GM12878 (cell line): ENCODE results near the gene REM2. TPM values are rescaled to one million over a fixed set of nuclear protein-coding genes. Genes with fewer than 3 reads are reported as not detected.

Experiments used
- ASH2L ChIP-seq: fragments of 300-600, 200-600 bp; sonication (generic); IDR thresholded peaks from 2 replicates; pipeline ENCODE4 v1.6.1; 2017; ENCODE audit warnings: low read depth, mild to moderate bottlenecking, borderline replicate concordance
- BACH1 ChIP-seq: fragments of 450-650 bp; IDR thresholded peaks from 2 replicates; pipeline ENCODE4 v1.6.1; 2017; ENCODE audit warnings: mild to moderate bottlenecking, borderline replicate concordance
- BHLHE40 ChIP-seq, 2 experiments: fragments of 450-650 bp in 1 of 2; IDR thresholded peaks; 2 replicates each; pipeline ENCODE4 v1.6.1; 2011 to 2017; ENCODE audit warnings: low read depth in 2 of 2, borderline replicate concordance in 1 of 2, improper control_type of control experiment in 1 of 2, low read length in 1 of 2, mild to moderate bottlenecking in 1 of 2
- BMI1 ChIP-seq: fragments of 450-650 bp; IDR thresholded peaks from 2 replicates; pipeline ENCODE4 v1.6.1; 2016; ENCODE audit warnings: mild to moderate bottlenecking, moderate library complexity, borderline replicate concordance
- CHD2 ChIP-seq: IDR thresholded peaks from 2 replicates; pipeline ENCODE4 v1.6.1; 2011; ENCODE audit warnings: low read depth, low read length, improper control_type of control experiment, borderline replicate concordance
- CREB1 ChIP-seq: IDR thresholded peaks from 2 replicates; pipeline ENCODE4 v1.6.1; 2012; ENCODE audit warnings: low read depth, mild to moderate bottlenecking, inconsistent platforms
- FOS ChIP-seq: IDR thresholded peaks from 3 replicates; pipeline ENCODE4 v1.6.1; 2011; ENCODE audit warnings: borderline replicate concordance; ENCODE audit not compliant: insufficient read length; ENCODE audit errors: extremely low read depth
- FOXK2 ChIP-seq: fragments of 450-650 bp; IDR thresholded peaks from 2 replicates; pipeline ENCODE4 v1.6.1; 2017; ENCODE audit warnings: mild to moderate bottlenecking, moderate library complexity
- FOXM1 ChIP-seq: IDR thresholded peaks from 2 replicates; pipeline ENCODE4 v1.6.1; 2012; ENCODE audit warnings: low read depth, mild to moderate bottlenecking, inconsistent platforms, low read length, moderate library complexity
- GABPA ChIP-seq: IDR thresholded peaks from 2 replicates; pipeline ENCODE4 v1.6.1; 2014; ENCODE audit warnings: antibody characterized with exemption, low read depth, mild to moderate bottlenecking, inconsistent platforms
- IRF4 ChIP-seq: IDR thresholded peaks from 2 replicates; pipeline ENCODE4 v1.6.1; 2011; ENCODE audit warnings: low read depth, low read length
- JUNB ChIP-seq: IDR thresholded peaks from 2 replicates; pipeline ENCODE4 v1.6.1; 2016; ENCODE audit warnings: antibody characterized with exemption, mild to moderate bottlenecking
- MEF2B ChIP-seq: fragments of 450-650 bp; IDR thresholded peaks from 2 replicates; pipeline ENCODE4 v1.6.1; 2018; ENCODE audit warnings: mild to moderate bottlenecking, moderate library complexity; ENCODE audit not compliant: partially characterized antibody, poor library complexity, severe bottlenecking
- MYB ChIP-seq: fragments of 150-350 bp; IDR thresholded peaks from 2 replicates; pipeline ENCODE4 v1.6.1; 2014; ENCODE audit warnings: mild to moderate bottlenecking, low read depth, low read length, borderline replicate concordance
- NBN ChIP-seq: fragments of 450-650 bp; IDR thresholded peaks from 2 replicates; pipeline ENCODE4 v1.6.1; 2016
- NFYA ChIP-seq: IDR thresholded peaks from 2 replicates; pipeline ENCODE4 v1.6.1; 2011; ENCODE audit warnings: low read depth, mild to moderate bottlenecking, low read length, improper control_type of control experiment, borderline replicate concordance
- NR2C1 ChIP-seq: fragments of 450-650 bp; IDR thresholded peaks from 2 replicates; pipeline ENCODE4 v1.6.1; 2017; ENCODE audit warnings: antibody characterized with exemption, mild to moderate bottlenecking, moderate library complexity
- POLR2A ChIP-seq: IDR thresholded peaks from 2 replicates; pipeline ENCODE4 v1.6.1; 2011; ENCODE audit warnings: low read depth, mild to moderate bottlenecking, low read length
- POLR2AphosphoS2 ChIP-seq: IDR thresholded peaks from 2 replicates; pipeline ENCODE4 v1.6.1; 2011; ENCODE audit warnings: low read depth, mild to moderate bottlenecking, low read length, improper control_type of control experiment, moderate library complexity
- POLR2AphosphoS5 ChIP-seq: IDR thresholded peaks from 2 replicates; pipeline ENCODE4 v1.6.1; 2011; ENCODE audit warnings: mild to moderate bottlenecking, low read length, inconsistent platforms
- RBBP5 ChIP-seq: fragments of 200-600 bp; sonication (generic); conservative IDR thresholded peaks from 2 replicates; pipeline ENCODE4 v1.6.1; 2016
- RELA ChIP-seq: fragments of 450-650 bp; IDR thresholded peaks from 2 replicates; pipeline ENCODE4 v1.8.0; 2014; ENCODE audit warnings: borderline replicate concordance; ENCODE audit not compliant: partially characterized antibody
- RFX5 ChIP-seq: IDR thresholded peaks from 2 replicates; pipeline ENCODE4 v1.6.1; 2011; ENCODE audit warnings: low read depth, low read length, improper control_type of control experiment
- SIN3A ChIP-seq: IDR thresholded peaks from 2 replicates; pipeline ENCODE4 v1.6.1; 2012; ENCODE audit warnings: low read depth, low read length, improper control_type of control experiment
- SMAD5 ChIP-seq: IDR thresholded peaks from 2 replicates; pipeline ENCODE4 v1.6.1; 2016; ENCODE audit warnings: antibody characterized with exemption, low read depth
- SUZ12 ChIP-seq: fragments of 200-600 bp; sonication (generic); IDR thresholded peaks from one replicate; pipeline ENCODE4 v1.6.1; 2018; ENCODE audit warnings: antibody characterized with exemption, mild to moderate bottlenecking; ENCODE audit not compliant: unreplicated experiment
- TAF1 ChIP-seq: IDR thresholded peaks from 2 replicates; pipeline ENCODE4 v1.6.1; 2011; ENCODE audit warnings: mild to moderate bottlenecking, low read depth, low read length, borderline replicate concordance
- TARDBP ChIP-seq: IDR thresholded peaks from 2 replicates; pipeline ENCODE4 v1.6.1; 2016; ENCODE audit warnings: borderline replicate concordance
- TBL1XR1 ChIP-seq: IDR thresholded peaks from 2 replicates; pipeline ENCODE4 v1.6.1; 2012; ENCODE audit warnings: low read depth, low read length, improper control_type of control experiment
- TCF7 ChIP-seq: IDR thresholded peaks from 2 replicates; pipeline ENCODE4 v1.6.1; 2014; ENCODE audit warnings: antibody characterized with exemption, borderline replicate concordance
- YY1 ChIP-seq: IDR thresholded peaks from 2 replicates; pipeline ENCODE4 v1.6.1; 2011; ENCODE audit warnings: low read depth, mild to moderate bottlenecking, low read length
- polyA plus RNA-seq, 11 experiments: library from polyadenylated mRNA; depleted of rRNA in 4 of 11; unstranded in 6 of 11; stranded (reverse) in 5 of 11; fragments of >200 nt; fragmentation: Nextera tagmentation in 4 of 11; fragmentation: Illumina TruSeq in 1 of 11; extraction: Ambion mirVana in 4 of 11; extraction: Trizol in 1 of 11; gene quantifications; 1 replicate in 1 of 11; 2 replicates in 10 of 11; pipeline versions ENCODE4 v1.2.1 to v1.2.3, GENCODE V29; 2011 to 2016; ENCODE audit warnings: inconsistent platforms in 2 of 11, missing spikeins in 2 of 11, low read depth in 1 of 11
- total RNA-seq, 4 experiments: library from RNA; depleted of rRNA in 3 of 4; stranded (reverse); fragments of >200 nt in 3 of 4; fragmentation: Illumina TruSeq in 1 of 4; extraction: Trizol in 1 of 4; gene quantifications; 2 replicates each; pipeline versions ENCODE4 v1.2.1 to v1.2.3, GENCODE V29; 2013 to 2021
- TF ChIP-seq, protein P1 (sequence below): IDR thresholded peaks from 2 replicates; pipeline ENCODE4 v1.6.1; 2011; ENCODE audit warnings: low read depth, mild to moderate bottlenecking, low read length, moderate library complexity, borderline replicate concordance; ENCODE audit errors: extremely low read depth
- TF ChIP-seq, protein P2 (sequence below): IDR thresholded peaks from 2 replicates; pipeline ENCODE4 v1.6.1; 2012; ENCODE audit warnings: low read length, inconsistent platforms

The REM2 gene
- total and polyA plus RNA-seq, 10 of the 15 experiments (the other 5 are each of a cell fraction or from before 2014, with no cell fraction given) = 0.27 to 1.5 (median 0.83) TPM

DNA sequence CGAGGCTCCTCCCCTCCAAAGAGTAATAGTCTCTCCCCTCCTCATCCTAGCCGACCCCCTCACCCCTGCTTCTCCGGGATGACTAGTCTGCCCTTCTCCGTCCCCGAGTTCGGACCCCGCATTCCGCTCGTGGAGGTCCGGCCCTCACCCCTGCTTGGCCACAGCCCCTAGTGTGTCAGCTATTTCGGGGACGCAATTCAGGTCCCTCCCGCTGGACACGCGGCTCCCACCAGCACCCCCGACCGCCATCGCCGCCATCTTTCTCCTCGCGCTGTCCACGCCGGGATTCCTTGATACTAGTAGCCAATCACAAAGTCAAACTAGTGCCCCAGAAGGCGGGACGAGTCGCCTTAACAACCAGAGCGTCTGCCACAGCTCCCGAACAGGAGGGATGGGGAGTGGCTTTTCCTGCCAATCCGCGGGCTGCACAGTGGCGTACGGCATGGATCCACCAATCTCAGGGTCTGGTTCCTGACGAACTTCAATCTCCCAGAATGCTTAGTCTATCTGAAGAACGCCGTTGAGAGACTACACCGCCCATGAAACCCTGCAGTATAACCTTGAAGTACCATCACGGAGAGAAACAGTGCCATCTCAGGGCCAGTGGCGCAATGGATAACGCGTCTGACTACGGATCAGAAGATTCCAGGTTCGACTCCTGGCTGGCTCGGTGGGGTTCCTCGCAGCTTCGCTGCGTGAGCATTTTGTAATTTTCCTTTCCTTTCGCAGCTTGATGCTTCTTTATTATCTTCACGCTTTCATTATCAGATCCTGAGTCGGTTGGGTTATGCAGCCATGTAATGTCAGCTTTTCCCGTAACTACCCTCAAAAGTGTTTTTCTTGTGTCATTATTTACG, 46.3 kb downstream of the REM2 start, which contains the start of gene PRMT5 (continued):
- peak; percentile 33; the same call in 1 of the 2 replicates for TF ChIP-seq NR2C1
- TF ChIP-seq BHLHE40 (IDR thresholded peaks at IDR 0.05; ENCODE audit: borderline replicate concordance in 1 of 2, low read depth in 2 of 2, low read length in 1 of 2) = peak in 1 of 2 experiments; percentile 26; a peak in 1 of 4 replicates
- TF ChIP-seq CHD2 = peak; percentile 81; the same call in 1 of the 2 replicates
- peak; percentile 56; the same call in 1 of the 2 replicates for TF ChIP-seq IRF4
- TF ChIP-seq, protein P1, sequence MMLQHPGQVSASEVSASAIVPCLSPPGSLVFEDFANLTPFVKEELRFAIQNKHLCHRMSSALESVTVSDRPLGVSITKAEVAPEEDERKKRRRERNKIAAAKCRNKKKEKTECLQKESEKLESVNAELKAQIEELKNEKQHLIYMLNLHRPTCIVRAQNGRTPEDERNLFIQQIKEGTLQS = no peak
- TF ChIP-seq TBL1XR1 = peak; percentile 88
- peak; percentile 96 for TF ChIP-seq BMI1
- TF ChIP-seq RELA = peak; percentile 1
- peak; percentile 91 for TF ChIP-seq POLR2AphosphoS5
- peak; percentile 88 for TF ChIP-seq NBN
- peak; percentile 98 for TF ChIP-seq YY1
- TF ChIP-seq RBBP5 = no peak
- TF ChIP-seq JUNB = no peak
- TF ChIP-seq FOXK2 = 0 out of 2 replicates have a peak, but pooled peaks have one; percentile 5
- peak; percentile 85 for TF ChIP-seq RFX5
- peak; percentile 99 for TF ChIP-seq TARDBP
- TF ChIP-seq POLR2A = peak; percentile 97
- peak; percentile 55; the same call in 1 of the 2 replicates for TF ChIP-seq BACH1
- TF ChIP-seq SMAD5 = peak; percentile 91
- TF ChIP-seq POLR2AphosphoS2 = peak; percentile 72
- TF ChIP-seq TCF7 = peak; percentile 77
- peak; percentile 20 for TF ChIP-seq MEF2B
- peak; percentile 90 for TF ChIP-seq SIN3A
- no peak for TF ChIP-seq FOXM1
- TF ChIP-seq ASH2L = no peak
- TF ChIP-seq MYB = peak; percentile 37; the same call in 1 of the 2 replicates
- TF ChIP-seq NFYA = peak; percentile 9; the same call in 1 of the 2 replicates
- TF ChIP-seq, protein P2, sequence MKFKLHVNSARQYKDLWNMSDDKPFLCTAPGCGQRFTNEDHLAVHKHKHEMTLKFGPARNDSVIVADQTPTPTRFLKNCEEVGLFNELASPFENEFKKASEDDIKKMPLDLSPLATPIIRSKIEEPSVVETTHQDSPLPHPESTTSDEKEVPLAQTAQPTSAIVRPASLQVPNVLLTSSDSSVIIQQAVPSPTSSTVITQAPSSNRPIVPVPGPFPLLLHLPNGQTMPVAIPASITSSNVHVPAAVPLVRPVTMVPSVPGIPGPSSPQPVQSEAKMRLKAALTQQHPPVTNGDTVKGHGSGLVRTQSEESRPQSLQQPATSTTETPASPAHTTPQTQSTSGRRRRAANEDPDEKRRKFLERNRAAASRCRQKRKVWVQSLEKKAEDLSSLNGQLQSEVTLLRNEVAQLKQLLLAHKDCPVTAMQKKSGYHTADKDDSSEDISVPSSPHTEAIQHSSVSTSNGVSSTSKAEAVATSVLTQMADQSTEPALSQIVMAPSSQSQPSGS = 0 out of 2 replicates have a peak, but pooled peaks have one; percentile 39
- TF ChIP-seq GABPA = peak; percentile 42; the same call in 1 of the 2 replicates
- TF ChIP-seq SUZ12 = no peak
- TF ChIP-seq CREB1 = peak; percentile 70
- peak; percentile 89 for TF ChIP-seq TAF1
- TF ChIP-seq FOS = peak; percentile 46
